HG03175 (cell line): ENCODE results near the gene NKIRAS1.
A peak's percentile ranks its signal among the peaks of the same experiment; 100 is the strongest.

Experiments used
- ATAC-seq: cut with Tn5 transposase; IDR thresholded peaks from one replicate; pipeline ENCODE4 v1.9.1; 2021; ENCODE audit warnings: mild to moderate bottlenecking, moderate library complexity; ENCODE audit not compliant: unreplicated experiment

Gene NKIRAS1

GRCh38 chr3:23916886-23917678, at the start of gene NKIRAS1, which contains the start of gene RPL15:
Gene NKIRAS1, minus strand, starts transcription at chr3:23916990. Its CDS starts 6,086 bp downstream, at chr3:23910904.
Gene RPL15, plus strand, starts transcription at chr3:23917132. Its CDS starts 728 bp downstream, at chr3:23917860.
- peak; percentile 93 for ATAC-seq

- ATAC-seq = no peak
These were observed 49.5 kb upstream of the NKIRAS1 start for GRCh38 chr3:23966328-23966727.

- no peak for ATAC-seq
These were observed 47.9 kb upstream of the NKIRAS1 start for GRCh38 chr3:23964537-23965235.

- no peak for ATAC-seq
These were observed 45.1 kb upstream of the NKIRAS1 start for GRCh38 chr3:23961913-23962312.

- no peak for ATAC-seq
These were observed 44.3 kb upstream of the NKIRAS1 start for GRCh38 chr3:23961066-23961465.

- no peak for ATAC-seq
These were observed 43.9 kb upstream of the NKIRAS1 start for GRCh38 chr3:23960649-23961048.

- ATAC-seq = no peak
These were observed 42.5 kb upstream of the NKIRAS1 start for GRCh38 chr3:23959135-23959900.

- no peak for ATAC-seq
These were observed 39.9 kb upstream of the NKIRAS1 start for GRCh38 chr3:23956701-23957100.

GRCh38 chr3:23954144-23954543, 37.4 kb upstream of the NKIRAS1 start:
- no peak for ATAC-seq

GRCh38 chr3:23953523-23953922, 36.7 kb upstream of the NKIRAS1 start:
- ATAC-seq = no peak

GRCh38 chr3:23952646-23953045, 35.9 kb upstream of the NKIRAS1 start:
- peak; percentile 56 for ATAC-seq

- peak; percentile 43 for ATAC-seq
These were observed 33.5 kb upstream of the NKIRAS1 start for GRCh38 chr3:23950293-23950692.

GRCh38 chr3:23949784-23950183, 33.0 kb upstream of the NKIRAS1 start:
- ATAC-seq = peak; percentile 19

- ATAC-seq = no peak
These were observed 32.0 kb upstream of the NKIRAS1 start for GRCh38 chr3:23948761-23949160.

GRCh38 chr3:23945913-23946687, 29.3 kb upstream of the NKIRAS1 start:
- peak; percentile 77 for ATAC-seq

GRCh38 chr3:23945663-23945912, 28.8 kb upstream of the NKIRAS1 start:
- ATAC-seq = no peak

- peak; percentile 60 for ATAC-seq
These were observed 28.3 kb upstream of the NKIRAS1 start, which contains the start of gene NR1D2 for GRCh38 chr3:23944861-23945662. Gene NR1D2, plus strand, starts transcription at chr3:23945286. Its CDS starts 293 bp downstream, at chr3:23945579.

- ATAC-seq = no peak
These were observed 27.4 kb upstream of the NKIRAS1 start for GRCh38 chr3:23944007-23944783.

- no peak for ATAC-seq
These were observed 25.8 kb upstream of the NKIRAS1 start for GRCh38 chr3:23942546-23942945.
